Fibroblast of skin of abdomen (primary cell): Measurements from ENCODE around the gene TYW1.
"Not testable (repeated sequence)": the region's sequence is repeated elsewhere in the genome, so short reads cannot be mapped to it uniquely, and the experiment has no call there.

Experiments
- DNase-seq: peaks from one replicate; pipeline ENCODE4 v3.0.0-alpha.2; 2013

TYW1 gene

DNA sequence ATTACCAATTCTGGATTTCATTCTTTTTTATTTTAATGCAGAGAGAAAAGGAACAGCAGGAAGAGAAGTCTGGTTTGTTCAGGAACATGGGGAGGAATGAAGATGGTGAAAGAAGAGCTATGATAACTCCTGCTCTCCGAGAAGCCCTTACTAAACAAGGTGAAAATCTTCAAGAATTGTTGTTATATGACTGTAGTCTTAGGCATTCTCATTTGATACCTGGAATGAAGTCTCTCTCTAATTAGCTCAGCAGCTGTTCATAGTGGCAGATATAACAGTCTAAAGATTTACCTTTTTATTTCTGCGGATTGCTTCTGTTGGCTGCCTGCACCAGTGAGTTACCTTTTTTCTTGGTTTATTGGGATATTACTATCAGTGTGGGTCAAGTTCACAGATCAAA, 53.3 kb downstream of the TYW1 start:
- DNase-seq, result not testable (repeated sequence)

GRCh38 chr7:67052161-67052560, 55.5 kb downstream of the TYW1 start:
- not testable (repeated sequence) for DNase-seq

DNA sequence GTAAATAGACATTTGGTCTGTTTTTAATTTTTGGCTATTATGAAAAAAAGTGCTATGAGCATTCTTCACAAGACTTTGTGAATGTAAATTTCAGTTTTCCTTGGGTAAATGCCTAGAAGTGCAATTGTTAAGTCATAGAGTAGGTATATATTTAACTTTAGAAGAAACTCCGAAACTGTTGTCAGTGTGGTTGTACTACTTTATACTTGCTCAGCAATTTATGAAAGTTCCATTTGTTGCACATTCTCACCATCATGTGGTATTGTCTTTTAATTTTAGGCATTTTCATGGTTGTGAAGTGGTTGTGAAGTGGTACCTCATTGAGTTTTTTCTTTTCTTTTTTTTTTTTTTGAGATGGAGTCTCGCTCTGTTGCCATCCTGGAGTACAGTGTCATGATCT, 60.0 kb downstream of the TYW1 start:
- no peak for DNase-seq

DNA sequence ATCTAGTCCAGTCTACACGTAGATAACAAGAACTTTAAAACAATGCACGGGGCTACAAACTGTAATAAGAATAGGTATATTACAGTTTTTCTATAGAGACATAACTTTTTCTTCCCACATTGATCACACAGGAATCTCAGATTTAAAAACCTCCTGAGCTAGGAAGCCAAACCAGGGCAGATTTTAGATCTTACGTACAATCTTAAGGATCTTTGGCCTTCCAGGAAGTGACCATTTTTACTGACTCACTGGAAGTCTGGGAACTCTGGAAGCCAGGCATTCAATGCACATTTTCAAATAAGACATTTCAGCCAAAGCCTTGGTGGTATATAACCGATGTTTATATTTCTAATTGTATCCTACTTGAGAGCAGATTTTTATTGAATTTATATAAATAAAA, 64.7 kb downstream of the TYW1 start:
- DNase-seq, result not testable (repeated sequence)

- peak; percentile 5 for DNase-seq
Measured at GRCh38 chr7:67062802-67063201, 66.2 kb downstream of the TYW1 start.

DNA sequence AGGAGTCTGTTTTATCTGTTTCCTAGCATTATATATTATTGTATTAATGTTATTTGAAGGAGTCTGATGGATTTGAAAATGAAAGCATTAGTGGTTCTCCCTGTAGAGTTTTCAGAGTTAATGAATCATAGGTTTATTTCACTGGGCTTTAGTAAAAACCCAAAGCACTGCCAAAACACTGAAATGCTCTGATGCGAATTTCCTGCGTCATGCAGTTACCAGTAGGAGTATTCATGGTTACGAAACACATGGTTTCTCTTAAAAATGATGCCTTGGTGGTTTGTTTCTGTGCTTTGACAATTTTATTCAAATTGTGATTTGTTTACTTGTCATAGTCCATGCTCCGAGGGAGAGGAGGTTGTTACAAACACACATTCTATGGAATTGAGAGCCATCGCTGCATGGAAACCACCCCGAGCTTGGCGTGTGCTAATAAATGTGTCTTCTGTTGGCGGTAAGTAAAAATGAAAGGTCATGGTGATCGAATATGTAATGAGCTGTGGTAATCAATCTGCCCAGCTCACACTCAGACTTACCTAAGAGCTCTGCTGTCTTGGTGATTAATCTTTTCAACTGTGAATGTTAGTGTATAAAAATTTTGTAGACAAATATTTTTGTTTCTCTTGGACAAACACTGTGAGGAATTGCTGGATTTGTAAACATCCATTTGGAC, 70.5 kb downstream of the TYW1 start:
- DNase-seq, result peak; percentile 74

- DNase-seq, result not testable (repeated sequence)
Measured at GRCh38 chr7:67076120-67076519, 79.5 kb downstream of the TYW1 start.

DNA sequence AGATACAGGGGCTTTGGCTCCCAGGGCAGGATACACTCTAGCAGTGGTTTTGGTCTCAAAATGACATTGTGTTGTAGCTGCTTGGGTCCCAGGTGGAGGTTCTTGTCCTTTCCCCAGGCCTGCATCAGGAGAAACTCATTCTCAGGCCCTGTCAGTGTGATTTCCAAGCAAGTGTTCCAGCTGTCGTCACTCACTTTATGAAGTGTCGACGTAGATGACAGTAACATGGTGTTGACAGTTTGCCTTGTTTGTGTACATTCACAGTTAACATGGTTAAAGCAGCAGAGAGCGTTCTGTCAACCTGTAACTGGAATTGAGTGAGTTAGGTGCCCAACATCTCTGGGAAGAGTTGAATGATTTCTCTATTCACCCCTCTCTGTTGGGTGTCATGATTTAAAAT, 86.2 kb downstream of the TYW1 start:
- not testable (repeated sequence) for DNase-seq

GRCh38 chr7:67089261-67089660, 92.6 kb downstream of the TYW1 start:
- DNase-seq, result not testable (repeated sequence)

DNA sequence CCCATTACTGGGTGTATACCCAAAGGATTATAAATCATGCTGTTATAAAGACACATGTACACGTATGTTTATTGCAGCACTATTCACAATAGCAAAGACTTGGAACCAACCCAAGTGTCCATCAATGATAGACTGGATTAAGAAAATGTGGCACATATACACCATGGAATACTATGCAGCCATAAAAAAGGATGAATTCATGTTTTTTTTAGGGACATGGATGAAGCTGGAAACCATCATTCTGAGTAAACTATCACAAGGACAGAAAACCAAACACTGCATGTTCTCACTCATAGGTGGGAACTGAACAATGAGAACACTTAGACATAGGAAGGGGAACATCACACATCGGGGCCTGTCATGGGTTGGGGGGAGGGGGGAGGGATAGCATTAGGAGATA, 94.4 kb downstream of the TYW1 start:
- not testable (repeated sequence) for DNase-seq

GRCh38 chr7:67098031-67098430, 101.4 kb downstream of the TYW1 start:
- not testable (repeated sequence) for DNase-seq

- not testable (repeated sequence) for DNase-seq
Measured at GRCh38 chr7:67099406-67099805, 102.8 kb downstream of the TYW1 start.

GRCh38 chr7:67100038-67100437, 103.4 kb downstream of the TYW1 start:
- not testable (repeated sequence) for DNase-seq

DNA sequence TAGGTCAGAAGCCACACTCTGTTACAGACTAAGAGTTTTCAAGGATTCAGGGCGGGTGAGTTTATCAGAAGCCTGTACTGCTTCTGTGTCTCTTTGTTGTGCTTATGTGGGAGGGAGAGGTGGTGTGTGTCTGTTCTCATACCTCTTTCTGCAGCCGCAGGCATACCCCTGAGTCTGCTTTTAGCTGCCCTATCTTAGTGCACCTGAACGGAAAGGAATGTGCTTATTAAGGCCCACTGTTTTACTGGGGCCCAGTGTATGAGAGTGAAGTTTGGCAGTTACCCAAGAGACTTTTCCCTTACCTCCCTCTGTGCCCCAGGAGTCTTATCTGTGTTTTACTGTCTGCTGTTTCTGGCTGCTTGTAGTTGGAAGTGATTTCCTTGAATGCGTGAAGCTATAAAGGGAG, 104.3 kb downstream of the TYW1 start:
- no peak for DNase-seq

- DNase-seq, result not testable (repeated sequence)
Measured at GRCh38 chr7:67104937-67105336, 108.3 kb downstream of the TYW1 start.

GRCh38 chr7:67105377-67105776, 108.7 kb downstream of the TYW1 start:
- DNase-seq, result peak; percentile 3

- not testable (repeated sequence) for DNase-seq
Measured at GRCh38 chr7:67106255-67106654, 109.6 kb downstream of the TYW1 start.

GRCh38 chr7:67111342-67111741, 114.7 kb downstream of the TYW1 start:
- DNase-seq, result not testable (repeated sequence)

- DNase-seq, result peak; percentile 22
Measured at GRCh38 chr7:67114483-67115246, 118.0 kb downstream of the TYW1 start.

DNA sequence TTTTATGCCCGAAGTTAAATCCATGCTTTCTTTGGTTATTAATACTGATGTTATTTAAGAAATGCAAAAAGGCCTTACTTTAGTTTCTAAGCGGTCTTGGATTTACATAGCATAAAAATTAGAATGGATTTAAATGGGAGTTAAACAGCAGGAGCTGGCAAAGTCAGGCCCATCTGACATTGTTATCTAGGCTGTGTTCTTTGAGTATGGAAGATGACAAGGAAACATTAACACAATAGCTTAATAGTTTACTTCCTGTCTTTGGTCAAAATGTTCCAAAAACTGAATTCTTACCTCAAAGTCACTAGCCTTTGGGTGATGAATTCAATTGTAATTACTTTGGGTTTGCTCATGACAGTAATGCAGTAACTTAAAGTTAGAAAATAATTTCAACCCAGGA, 123.9 kb downstream of the TYW1 start:
- not testable (repeated sequence) for DNase-seq

DNA sequence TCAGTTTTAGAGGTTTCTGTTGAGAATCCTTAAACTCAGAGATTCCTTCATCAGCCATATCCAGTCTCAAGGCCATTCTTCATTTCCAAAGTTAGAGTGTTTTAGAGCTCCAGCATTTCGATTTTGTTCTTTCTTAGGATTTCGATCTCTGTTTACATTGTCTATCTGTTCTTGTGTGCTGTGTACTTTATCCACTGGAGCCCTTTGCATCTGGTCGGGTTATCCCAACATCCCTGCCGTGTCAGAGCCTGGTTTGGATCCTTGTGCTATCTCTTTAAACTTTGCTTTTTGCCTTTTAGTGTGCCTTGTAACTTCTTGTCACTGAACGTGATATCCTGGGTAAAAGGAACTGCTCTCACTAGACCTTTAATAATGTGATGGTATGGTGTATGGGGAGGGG, 131.6 kb downstream of the TYW1 start:
- not testable (repeated sequence) for DNase-seq

DNA sequence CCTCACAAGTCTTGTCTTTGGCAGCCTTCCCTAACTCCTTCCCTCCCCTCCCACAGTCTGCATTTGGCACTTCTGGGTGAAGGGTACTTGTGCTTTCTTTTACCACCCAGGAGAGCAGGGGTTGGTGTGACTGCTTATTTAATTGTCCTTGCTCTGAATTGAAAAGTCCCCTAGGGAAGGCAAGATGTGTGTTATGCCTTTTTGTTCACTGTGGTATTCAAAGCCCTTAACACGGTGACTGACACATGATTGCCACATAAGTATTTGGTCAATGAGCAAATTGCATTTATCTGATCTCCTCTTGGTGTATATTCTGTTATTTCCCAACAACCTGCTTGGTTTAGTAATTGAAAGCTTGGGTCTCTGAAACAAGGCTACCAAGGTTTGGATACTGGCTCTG, 134.1 kb downstream of the TYW1 start:
- DNase-seq, result not testable (repeated sequence)

GRCh38 chr7:67134912-67135311, 138.3 kb downstream of the TYW1 start:
- not testable (repeated sequence) for DNase-seq
